ENCODE measurements around the gene KRT81. TPM values are rescaled to one million over a fixed set of nuclear protein-coding genes. Genes with fewer than 3 reads are reported as not detected.
A peak's percentile ranks its signal among the peaks of the same experiment; 100 is the strongest.

The KRT81 gene
- total RNA-seq, 2 donors from 2014 or later: 1.7 TPM; not detected in 1

DNA sequence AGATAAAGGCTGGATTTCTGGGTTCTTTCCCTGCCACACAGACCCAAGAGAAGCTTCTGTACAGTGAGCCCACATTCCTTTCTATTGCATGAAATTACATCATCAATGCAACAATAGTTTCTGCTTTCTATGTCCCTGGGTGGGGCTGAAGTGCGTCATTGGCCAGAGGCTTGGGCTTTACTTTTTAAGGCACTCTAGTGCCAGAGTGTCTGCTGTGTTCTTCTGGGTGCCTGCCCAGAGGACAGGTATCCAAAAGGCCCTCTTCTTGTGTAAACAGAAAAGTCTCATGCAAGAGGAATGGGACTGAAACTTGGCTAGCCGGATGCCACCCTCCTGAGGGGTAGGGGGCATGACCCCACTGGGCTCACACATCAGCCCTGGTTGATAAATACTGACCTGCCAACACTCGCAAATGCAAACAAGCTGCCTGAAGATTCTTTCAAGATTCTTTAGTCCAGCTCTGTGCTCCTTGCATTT, 11.0 kb downstream of the KRT81 start:
- H3K4me1 ChIP-seq (replicated peaks): peaks cover 5% of the 10 kb centered on the region
- H3K27ac ChIP-seq: peak overlapping the region; percentile 78 to 82
- H3K4me3 ChIP-seq: no peak overlapping the region
- intact Hi-C loops (cut with DNase I): no loop called here
- no peaks in the 10 kb centered on the region for H3K36me3 ChIP-seq
- 29% methylated on average over 3 of the region's 3 CpGs for WGBS
- H3K27me3 ChIP-seq (replicated peaks; ENCODE audit: insufficient read depth): no peaks in the 10 kb centered on the region
- peak; percentile 93 for TF ChIP-seq POLR2AphosphoS5 (IDR thresholded peaks at IDR 0.05)
- TF ChIP-seq, protein P1, sequence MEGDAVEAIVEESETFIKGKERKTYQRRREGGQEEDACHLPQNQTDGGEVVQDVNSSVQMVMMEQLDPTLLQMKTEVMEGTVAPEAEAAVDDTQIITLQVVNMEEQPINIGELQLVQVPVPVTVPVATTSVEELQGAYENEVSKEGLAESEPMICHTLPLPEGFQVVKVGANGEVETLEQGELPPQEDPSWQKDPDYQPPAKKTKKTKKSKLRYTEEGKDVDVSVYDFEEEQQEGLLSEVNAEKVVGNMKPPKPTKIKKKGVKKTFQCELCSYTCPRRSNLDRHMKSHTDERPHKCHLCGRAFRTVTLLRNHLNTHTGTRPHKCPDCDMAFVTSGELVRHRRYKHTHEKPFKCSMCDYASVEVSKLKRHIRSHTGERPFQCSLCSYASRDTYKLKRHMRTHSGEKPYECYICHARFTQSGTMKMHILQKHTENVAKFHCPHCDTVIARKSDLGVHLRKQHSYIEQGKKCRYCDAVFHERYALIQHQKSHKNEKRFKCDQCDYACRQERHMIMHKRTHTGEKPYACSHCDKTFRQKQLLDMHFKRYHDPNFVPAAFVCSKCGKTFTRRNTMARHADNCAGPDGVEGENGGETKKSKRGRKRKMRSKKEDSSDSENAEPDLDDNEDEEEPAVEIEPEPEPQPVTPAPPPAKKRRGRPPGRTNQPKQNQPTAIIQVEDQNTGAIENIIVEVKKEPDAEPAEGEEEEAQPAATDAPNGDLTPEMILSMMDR (IDR thresholded peaks at IDR 0.05): no peak
- peak; percentile 88 for DNase-seq (ENCODE audit: low spot score)
- H3K9me3 ChIP-seq: no peaks in the 10 kb centered on the region

DNA sequence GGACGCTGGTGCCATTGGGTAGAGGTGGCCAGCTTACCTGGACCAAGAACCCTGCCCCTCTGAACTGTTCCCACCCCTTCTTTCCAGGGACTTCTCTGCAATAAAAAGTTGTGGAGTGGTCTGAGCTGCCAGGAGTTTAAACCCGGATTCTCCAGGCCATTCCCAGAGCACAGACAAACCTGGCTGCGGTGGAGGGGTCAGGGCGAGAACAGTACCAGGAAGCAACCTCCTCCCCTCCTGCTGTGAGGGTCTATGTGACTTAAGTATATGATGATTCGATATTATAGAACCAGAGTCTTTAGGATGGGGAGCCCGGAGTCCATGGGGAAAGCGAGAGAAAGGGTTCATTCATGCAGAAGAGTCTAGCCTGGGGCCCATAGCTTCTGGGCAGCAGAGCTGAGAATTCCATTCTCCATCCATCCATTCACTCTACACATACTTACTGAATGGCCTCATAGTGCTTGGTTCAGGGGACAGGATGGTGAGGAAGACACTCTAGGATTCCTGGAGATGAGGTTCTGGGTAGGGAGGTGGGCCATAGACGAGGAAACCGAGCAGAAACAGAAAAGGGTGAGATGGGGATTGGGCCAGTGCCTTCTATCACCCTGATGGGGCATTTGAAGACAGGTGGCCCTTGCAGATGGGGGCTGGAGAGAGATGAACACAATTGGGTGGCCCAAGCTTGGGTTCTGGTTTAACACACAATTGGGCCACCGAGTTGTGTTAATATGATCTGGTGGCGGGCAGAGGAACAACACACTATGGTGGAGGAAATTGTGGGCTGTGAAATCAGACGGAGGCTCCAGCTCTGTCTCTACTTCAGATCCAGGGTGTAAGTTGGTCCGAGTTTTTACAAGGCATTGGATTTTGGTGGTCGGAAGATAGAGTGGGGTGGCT, 11.7 kb downstream of the KRT81 start:
- WGBS: 91% methylated on average over 14 of the region's 14 CpGs
- no peaks in the 10 kb centered on the region for H3K36me3 ChIP-seq
- peaks cover 5% of the 10 kb centered on the region for H3K4me1 ChIP-seq (replicated peaks)
- H3K27ac ChIP-seq: peak overlapping the region; percentile 78 to 82
- no peak for DNase-seq (ENCODE audit: low spot score)
- no peaks in the 10 kb centered on the region for H3K9me3 ChIP-seq
- H3K27me3 ChIP-seq (replicated peaks; ENCODE audit: insufficient read depth): no peaks in the 10 kb centered on the region
- TF ChIP-seq, protein P1 (IDR thresholded peaks at IDR 0.05): peak in 1 of 4 experiments; percentile 2
- TF ChIP-seq POLR2AphosphoS5 (IDR thresholded peaks at IDR 0.05): no peak
- intact Hi-C loops (cut with DNase I): loop anchor here (5.0 kb wide), 2 partner anchors 48 to 122 kb away; no protein-coding TSS in a partner anchor
- H3K4me3 ChIP-seq: no peak overlapping the region

DNA sequence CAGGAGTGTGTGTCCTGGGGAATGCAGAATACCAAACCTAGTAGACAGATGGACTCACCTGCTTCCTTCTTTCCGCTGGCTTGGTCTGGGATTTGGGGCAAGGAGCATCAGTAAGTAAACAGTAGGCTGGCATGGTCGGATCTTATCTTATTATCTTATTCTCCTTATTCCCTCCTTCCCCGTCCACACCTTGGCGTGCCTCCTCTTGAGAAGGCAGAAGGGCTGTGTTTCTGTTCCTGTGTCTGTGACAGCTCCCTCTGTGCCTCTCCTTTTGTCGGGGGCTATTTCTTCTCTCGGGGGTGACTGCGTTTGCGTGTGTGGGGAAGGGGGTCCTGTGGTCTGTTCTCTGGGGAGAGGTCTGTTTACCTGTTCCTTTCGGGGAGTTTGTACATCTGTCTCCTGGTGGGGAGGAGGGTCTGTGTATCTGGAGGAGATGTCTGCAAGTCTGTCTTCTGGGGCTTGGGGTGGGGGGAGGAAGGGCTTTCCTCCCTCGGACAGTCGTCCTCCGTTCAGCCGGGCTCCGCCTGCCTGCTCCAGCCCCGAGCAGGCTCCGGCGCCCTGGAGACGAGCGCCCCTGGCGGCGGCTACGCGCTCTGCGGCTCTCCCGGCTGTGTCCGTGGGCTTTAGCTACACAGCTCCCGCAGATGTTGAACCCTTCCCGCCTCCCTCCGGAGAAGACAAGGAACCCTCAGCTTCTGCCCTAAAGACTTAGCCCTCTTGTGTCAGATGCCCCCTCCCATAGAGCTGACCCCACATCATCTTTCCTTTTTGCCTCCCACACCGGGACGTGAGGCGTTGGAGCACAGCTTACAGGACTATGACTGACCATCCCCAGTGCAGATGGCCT, 12.5 kb downstream of the KRT81 start:
- Histone ChIP-seq H3K36me3 (no peaks in the 10 kb centered on the region), H3K9me3 (no peaks in the 10 kb centered on the region), H3K27me3 (replicated peaks; ENCODE audit: insufficient read depth) (no peaks in the 10 kb centered on the region), H3K27ac (peak overlapping the region; percentile 78 to 82), H3K4me3 (peak overlapping the region in 1 of 2 donors; percentile 21), H3K4me1 (replicated peaks) (peaks cover 5% of the 10 kb centered on the region)
- peak; percentile 79 for DNase-seq (ENCODE audit: low spot score)
- WGBS: 16% methylated on average over 26 of the region's 32 CpGs
- intact Hi-C loops (cut with DNase I): loop anchor here (5.0 kb wide), 2 partner anchors 49 to 121 kb away; no protein-coding TSS in a partner anchor
- TF ChIP-seq POLR2A (IDR thresholded peaks at IDR 0.05) (peak; percentile 30), POLR2AphosphoS5 (IDR thresholded peaks at IDR 0.05) (peak; percentile 57)
- TF ChIP-seq, protein P1 (IDR thresholded peaks at IDR 0.05): peak; percentile 90 to 98 (median 93)

DNA sequence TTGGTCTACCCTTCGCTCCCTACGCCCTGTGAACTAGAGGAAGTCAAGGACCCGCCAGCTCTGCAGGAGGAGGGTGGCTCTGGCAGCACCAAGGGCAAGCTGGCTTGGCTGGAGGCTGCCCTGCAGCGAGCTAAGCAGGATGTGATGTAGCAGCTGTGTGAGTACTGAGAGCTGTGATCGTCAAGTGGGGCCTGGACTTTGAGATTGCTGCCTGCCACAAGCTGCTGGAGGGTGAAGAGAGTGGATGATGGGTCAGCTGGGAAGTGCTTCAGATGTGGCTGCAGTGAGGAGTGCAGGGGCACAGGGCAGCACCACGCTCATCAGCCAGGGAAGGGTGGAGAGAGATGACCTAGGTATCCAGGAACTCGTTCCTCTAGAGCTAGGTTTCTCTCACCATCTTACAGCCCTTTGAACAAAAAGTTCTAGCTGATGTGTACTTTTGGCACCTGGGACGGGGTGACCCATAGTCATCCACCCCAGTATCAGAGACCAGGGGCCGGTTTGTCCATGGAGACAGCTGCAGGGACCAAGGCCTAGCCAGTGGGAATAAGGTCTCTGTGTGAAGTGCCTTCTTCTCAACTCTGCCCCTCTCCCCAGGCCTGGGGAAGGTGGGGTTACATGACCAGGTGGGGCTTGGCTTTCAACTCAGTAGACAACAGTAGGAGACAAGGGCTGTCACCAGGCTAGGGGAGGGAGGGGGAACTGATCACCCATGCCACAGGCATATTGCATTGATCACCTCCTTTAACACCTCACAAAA, 13.7 kb downstream of the KRT81 start:
- Histone ChIP-seq H3K4me1 (replicated peaks) (peaks cover 5% of the 10 kb centered on the region), H3K9me3 (no peaks in the 10 kb centered on the region), H3K27me3 (replicated peaks; ENCODE audit: insufficient read depth) (no peaks in the 10 kb centered on the region), H3K27ac (no peak overlapping the region), H3K4me3 (no peak overlapping the region), H3K36me3 (no peaks in the 10 kb centered on the region)
- WGBS: 97% methylated on average over 9 of the region's 9 CpGs
- intact Hi-C loops (cut with DNase I): loop anchor here (5.0 kb wide), 2 partner anchors 50 to 120 kb away; no protein-coding TSS in a partner anchor
- DNase-seq (ENCODE audit: low spot score): no peak
- TF ChIP-seq POLR2A (IDR thresholded peaks at IDR 0.05): no peak
- TF ChIP-seq POLR2AphosphoS5 (IDR thresholded peaks at IDR 0.05): no peak
- TF ChIP-seq, protein P1 (IDR thresholded peaks at IDR 0.05): no peak

All from prostate gland (tissue), 2 donors.